Neural cell (in vitro differentiated cells): Measurements from ENCODE around the gene PEAK1. TPM values are rescaled to one million over a fixed set of nuclear protein-coding genes. Genes with fewer than 3 reads are reported as not detected.

Experiments
- H2AFZ ChIP-seq: fragments of 200-600, 300-800 bp; sonication (generic), shearing (Covaris generic); 2 replicates; pipeline ENCODE4 v1.6.0; 2014; ENCODE audit warnings: low read depth, mild to moderate bottlenecking, antibody characterized with exemption, low read length, moderate library complexity
- H3F3A ChIP-seq: fragments of 200-600 bp; shearing (Covaris generic); 2 replicates; pipeline ENCODE4 v1.6.1; 2016; ENCODE audit warnings: mild to moderate bottlenecking, moderate library complexity, mixed read lengths, antibody characterized with exemption, low read length; ENCODE audit not compliant: insufficient read depth, poor library complexity, severe bottlenecking
- H3K27ac ChIP-seq: fragments of 200-600, 300-800 bp; sonication (generic), shearing (Covaris generic); 2 replicates; pipeline ENCODE4 v1.5.1; 2014; ENCODE audit warnings: mild to moderate bottlenecking, low read length, moderate library complexity
- H3K27me3 ChIP-seq: fragments of 300-800, 200-600 bp; sonication (generic), shearing (Covaris generic); 2 replicates; pipeline ENCODE4 v1.6.0; 2014; ENCODE audit warnings: mild to moderate bottlenecking, low read depth, low read length, moderate library complexity; ENCODE audit not compliant: insufficient read depth
- H3K36me3 ChIP-seq: fragments of 300-800, 200-600 bp; sonication (generic), shearing (Covaris generic); 2 replicates; pipeline ENCODE4 v1.5.1; 2014; ENCODE audit warnings: mild to moderate bottlenecking, antibody characterized with exemption, low read length, moderate library complexity; ENCODE audit not compliant: insufficient read depth
- H3K4me2 ChIP-seq: fragments of 300-800, 200-600 bp; sonication (generic), shearing (Covaris generic); 2 replicates; pipeline ENCODE4 v1.6.0; 2014; ENCODE audit warnings: mild to moderate bottlenecking, low read length
- H3K4me3 ChIP-seq: fragments of 300-800, 200-600 bp; sonication (generic), shearing (Covaris generic); 2 replicates; pipeline ENCODE4 v1.5.1; 2014; ENCODE audit warnings: mild to moderate bottlenecking, low read length, moderate library complexity
- H3K79me2 ChIP-seq: fragments of 200-600 bp; shearing (Covaris generic); replicated peaks from 2 replicates; pipeline ENCODE4 v1.6.0; 2014; ENCODE audit warnings: mild to moderate bottlenecking, low read length, moderate library complexity; ENCODE audit not compliant: insufficient read depth
- H3K9ac ChIP-seq: fragments of 300-800, 200-600 bp; sonication (generic), shearing (Covaris generic); 2 replicates; pipeline ENCODE4 v1.6.1; 2016; ENCODE audit warnings: mild to moderate bottlenecking, low read length, mixed read lengths
- H3K9me2 ChIP-seq: fragments of 200-600 bp; shearing (Covaris generic); 2 replicates; pipeline ENCODE4 v1.6.1; 2016; ENCODE audit warnings: mild to moderate bottlenecking, low read length, mixed read lengths; ENCODE audit not compliant: insufficient read depth
- H3K9me3 ChIP-seq: fragments of 200-600, 300-800 bp; sonication (generic), shearing (Covaris generic); 2 replicates; pipeline ENCODE4 v1.6.1; 2016; ENCODE audit warnings: mild to moderate bottlenecking, mixed run types, low read length, moderate library complexity, mixed read lengths
- H4K20me1 ChIP-seq: fragments of 200-600 bp; shearing (Covaris generic); 2 replicates; pipeline ENCODE4 v1.6.1; 2016; ENCODE audit warnings: mild to moderate bottlenecking, mixed run types; ENCODE audit not compliant: insufficient read depth
- EP300 ChIP-seq: fragments of 450-650 bp; conservative IDR thresholded peaks from 2 replicates; pipeline ENCODE4 v1.6.1; 2014; ENCODE audit warnings: antibody characterized with exemption, mild to moderate bottlenecking, moderate library complexity; ENCODE audit not compliant: poor library complexity, severe bottlenecking
- EZH2 ChIP-seq: fragments of 200-600, 300-800 bp; shearing (Covaris generic), sonication (generic); IDR thresholded peaks from 2 replicates; pipeline ENCODE4 v1.6.1; 2014; ENCODE audit warnings: antibody characterized with exemption, low read length, borderline replicate concordance, mild to moderate bottlenecking; ENCODE audit not compliant: insufficient read depth, poor library complexity, severe bottlenecking
- MXI1 ChIP-seq: fragments of 450-650 bp; conservative IDR thresholded peaks from 2 replicates; pipeline ENCODE4 v1.6.1; 2014; ENCODE audit warnings: antibody characterized with exemption, mild to moderate bottlenecking; ENCODE audit not compliant: poor library complexity, severe bottlenecking
- POLR2AphosphoS5 ChIP-seq: IDR thresholded peaks from 2 replicates; pipeline ENCODE4 v1.6.1; 2012
- RAD21 ChIP-seq: fragments of 450-650 bp; conservative IDR thresholded peaks from 2 replicates; pipeline ENCODE4 v1.6.1; 2014; ENCODE audit warnings: antibody characterized with exemption, mild to moderate bottlenecking, moderate library complexity
- SMC3 ChIP-seq: fragments of 450-650 bp; conservative IDR thresholded peaks from 2 replicates; pipeline ENCODE4 v1.6.1; 2014; ENCODE audit warnings: antibody characterized with exemption, mild to moderate bottlenecking, moderate library complexity; ENCODE audit not compliant: poor library complexity
- TAF1 ChIP-seq: IDR thresholded peaks from 2 replicates; pipeline ENCODE4 v1.6.1; 2012; ENCODE audit warnings: low read depth
- polyA plus RNA-seq: library from polyadenylated mRNA; depleted of rRNA; stranded (reverse); fragments of >200 nt; gene quantifications from 2 replicates; pipeline ENCODE4 v1.2.3, GENCODE V29; 2014
- TF ChIP-seq, protein P1 (sequence below): fragments of 450-650 bp; IDR thresholded peaks from 2 replicates; pipeline ENCODE4 v1.5.1; 2014; ENCODE audit warnings: antibody characterized with exemption, mild to moderate bottlenecking, moderate library complexity; ENCODE audit not compliant: poor library complexity, severe bottlenecking
- TF ChIP-seq, protein P2 (sequence below): IDR thresholded peaks from 2 replicates; pipeline ENCODE4 v1.6.1; 2012; ENCODE audit warnings: borderline replicate concordance

PEAK1 gene
- polyA plus RNA-seq, 1 donor from 2014 or later: 5.8 TPM

DNA sequence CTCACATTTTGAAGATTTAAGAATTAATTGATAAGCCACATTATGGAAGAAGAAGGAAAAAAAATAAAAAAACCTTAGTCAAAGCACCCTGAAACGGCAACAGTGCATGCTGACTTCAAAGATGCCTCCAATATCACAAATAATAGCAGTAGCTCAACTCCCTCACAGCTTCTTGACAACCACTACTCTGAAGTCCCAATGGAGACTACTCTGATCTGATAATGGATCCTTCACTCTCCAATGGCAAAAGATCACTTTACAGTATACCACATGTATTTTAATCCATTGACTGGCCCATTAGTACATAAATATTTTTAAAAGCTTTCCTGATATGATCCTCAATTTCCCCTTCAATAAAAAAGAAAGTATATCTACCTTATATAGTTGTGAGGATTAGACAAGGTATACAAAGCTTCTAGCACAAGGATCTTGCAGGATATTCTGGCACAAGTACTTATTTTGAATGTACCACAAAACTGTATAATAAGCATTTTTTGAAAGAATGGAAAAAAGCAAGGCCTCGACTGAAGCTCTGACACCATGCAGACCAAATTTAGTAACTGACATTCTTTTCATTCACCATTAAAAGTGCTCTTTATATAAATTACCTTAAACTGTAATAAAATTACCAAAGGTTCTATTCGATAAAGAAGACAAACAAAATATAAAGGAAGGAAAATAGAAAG lies 91.9 kb downstream of the PEAK1 start:
- no peaks in the 10 kb centered on the region for H3K9me3 ChIP-seq
- peak overlapping the region; percentile 56 for H3K4me3 ChIP-seq
- no peaks in the 10 kb centered on the region for H3K79me2 ChIP-seq
- no peaks in the 10 kb centered on the region for H3K36me3 ChIP-seq
- no peak overlapping the region for H2AFZ ChIP-seq
- peak overlapping the region; percentile 47 for H3K4me2 ChIP-seq
- no peaks in the 10 kb centered on the region for H3F3A ChIP-seq
- no peaks in the 10 kb centered on the region for H4K20me1 ChIP-seq
- no peaks in the 10 kb centered on the region for H3K9me2 ChIP-seq
- H3K27me3 ChIP-seq: no peaks in the 10 kb centered on the region
- peak overlapping the region; percentile 62 for H3K27ac ChIP-seq
- H3K9ac ChIP-seq: peak overlapping the region; percentile 17
- TF ChIP-seq, protein P1, sequence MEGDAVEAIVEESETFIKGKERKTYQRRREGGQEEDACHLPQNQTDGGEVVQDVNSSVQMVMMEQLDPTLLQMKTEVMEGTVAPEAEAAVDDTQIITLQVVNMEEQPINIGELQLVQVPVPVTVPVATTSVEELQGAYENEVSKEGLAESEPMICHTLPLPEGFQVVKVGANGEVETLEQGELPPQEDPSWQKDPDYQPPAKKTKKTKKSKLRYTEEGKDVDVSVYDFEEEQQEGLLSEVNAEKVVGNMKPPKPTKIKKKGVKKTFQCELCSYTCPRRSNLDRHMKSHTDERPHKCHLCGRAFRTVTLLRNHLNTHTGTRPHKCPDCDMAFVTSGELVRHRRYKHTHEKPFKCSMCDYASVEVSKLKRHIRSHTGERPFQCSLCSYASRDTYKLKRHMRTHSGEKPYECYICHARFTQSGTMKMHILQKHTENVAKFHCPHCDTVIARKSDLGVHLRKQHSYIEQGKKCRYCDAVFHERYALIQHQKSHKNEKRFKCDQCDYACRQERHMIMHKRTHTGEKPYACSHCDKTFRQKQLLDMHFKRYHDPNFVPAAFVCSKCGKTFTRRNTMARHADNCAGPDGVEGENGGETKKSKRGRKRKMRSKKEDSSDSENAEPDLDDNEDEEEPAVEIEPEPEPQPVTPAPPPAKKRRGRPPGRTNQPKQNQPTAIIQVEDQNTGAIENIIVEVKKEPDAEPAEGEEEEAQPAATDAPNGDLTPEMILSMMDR: no peak
- TF ChIP-seq RAD21 (no peak), POLR2AphosphoS5 (peak; percentile 62), MXI1 (peak; percentile 56), EP300 (peak; percentile 68), SMC3 (peak; percentile 17)

DNA sequence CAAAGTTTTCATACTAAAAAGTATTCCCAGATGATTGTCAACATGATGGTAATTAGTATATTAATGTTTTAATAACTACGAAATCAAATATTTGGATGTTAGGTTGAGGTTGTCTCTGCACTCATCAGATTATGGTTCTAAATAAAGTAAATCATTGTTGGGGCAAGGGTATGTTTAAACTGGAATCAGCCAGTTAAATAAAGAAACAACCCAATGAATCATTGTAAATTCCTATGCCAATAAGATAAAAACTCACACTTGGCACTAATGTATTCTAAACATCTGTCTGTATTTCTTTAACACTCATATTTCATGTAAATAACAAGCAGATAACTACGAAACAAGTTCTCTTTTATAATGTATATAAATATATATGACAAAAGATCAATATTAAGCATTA lies 92.7 kb downstream of the PEAK1 start:
- H3K79me2 ChIP-seq: no peaks in the 10 kb centered on the region
- H4K20me1 ChIP-seq: no peaks in the 10 kb centered on the region
- H3K27ac ChIP-seq: peak overlapping the region; percentile 62
- no peaks in the 10 kb centered on the region for H3F3A ChIP-seq
- peak overlapping the region; percentile 56 for H3K4me3 ChIP-seq
- no peak overlapping the region for H3K9ac ChIP-seq
- no peaks in the 10 kb centered on the region for H3K9me3 ChIP-seq
- TF ChIP-seq, protein P2, sequence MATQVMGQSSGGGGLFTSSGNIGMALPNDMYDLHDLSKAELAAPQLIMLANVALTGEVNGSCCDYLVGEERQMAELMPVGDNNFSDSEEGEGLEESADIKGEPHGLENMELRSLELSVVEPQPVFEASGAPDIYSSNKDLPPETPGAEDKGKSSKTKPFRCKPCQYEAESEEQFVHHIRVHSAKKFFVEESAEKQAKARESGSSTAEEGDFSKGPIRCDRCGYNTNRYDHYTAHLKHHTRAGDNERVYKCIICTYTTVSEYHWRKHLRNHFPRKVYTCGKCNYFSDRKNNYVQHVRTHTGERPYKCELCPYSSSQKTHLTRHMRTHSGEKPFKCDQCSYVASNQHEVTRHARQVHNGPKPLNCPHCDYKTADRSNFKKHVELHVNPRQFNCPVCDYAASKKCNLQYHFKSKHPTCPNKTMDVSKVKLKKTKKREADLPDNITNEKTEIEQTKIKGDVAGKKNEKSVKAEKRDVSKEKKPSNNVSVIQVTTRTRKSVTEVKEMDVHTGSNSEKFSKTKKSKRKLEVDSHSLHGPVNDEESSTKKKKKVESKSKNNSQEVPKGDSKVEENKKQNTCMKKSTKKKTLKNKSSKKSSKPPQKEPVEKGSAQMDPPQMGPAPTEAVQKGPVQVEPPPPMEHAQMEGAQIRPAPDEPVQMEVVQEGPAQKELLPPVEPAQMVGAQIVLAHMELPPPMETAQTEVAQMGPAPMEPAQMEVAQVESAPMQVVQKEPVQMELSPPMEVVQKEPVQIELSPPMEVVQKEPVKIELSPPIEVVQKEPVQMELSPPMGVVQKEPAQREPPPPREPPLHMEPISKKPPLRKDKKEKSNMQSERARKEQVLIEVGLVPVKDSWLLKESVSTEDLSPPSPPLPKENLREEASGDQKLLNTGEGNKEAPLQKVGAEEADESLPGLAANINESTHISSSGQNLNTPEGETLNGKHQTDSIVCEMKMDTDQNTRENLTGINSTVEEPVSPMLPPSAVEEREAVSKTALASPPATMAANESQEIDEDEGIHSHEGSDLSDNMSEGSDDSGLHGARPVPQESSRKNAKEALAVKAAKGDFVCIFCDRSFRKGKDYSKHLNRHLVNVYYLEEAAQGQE: no peak
- TF ChIP-seq EZH2: no peak
- no peak for TF ChIP-seq TAF1
- no peak for TF ChIP-seq POLR2AphosphoS5
- TF ChIP-seq, protein P1: no peak
- no peak for TF ChIP-seq EP300
- TF ChIP-seq RAD21: no peak
- TF ChIP-seq MXI1: no peak
- TF ChIP-seq SMC3: no peak
- peak overlapping the region; percentile 47 for H3K4me2 ChIP-seq
- H2AFZ ChIP-seq: no peak overlapping the region
- H3K9me2 ChIP-seq: no peaks in the 10 kb centered on the region
- H3K36me3 ChIP-seq: no peaks in the 10 kb centered on the region
- no peaks in the 10 kb centered on the region for H3K27me3 ChIP-seq
